Measurements from ENCODE around the gene FTH1. TPM values are rescaled to one million over a fixed set of nuclear protein-coding genes. Genes with fewer than 3 reads are reported as not detected.
"Not testable (repeated sequence)": the region's sequence is repeated elsewhere in the genome, so short reads cannot be mapped to it uniquely, and the experiment has no call there.

The FTH1 gene
- total and polyA plus RNA-seq, 8 donors: 1,788 to 5,494 (median 2,077) TPM

GRCh38 chr11:62008193-62008592, 40.8 kb upstream of the FTH1 start:
- H3K27ac ChIP-seq: no peak overlapping the region
- intact Hi-C loops (cut with DNase I): no loop called here
- DNase-seq: no peak

GRCh38 chr11:62004473-62004872, 37.0 kb upstream of the FTH1 start:
- H3K36me3 ChIP-seq: no peaks in the 10 kb centered on the region
- ATAC-seq: peak; percentile 75
- H3K9me3 ChIP-seq: peaks cover 0 to 7% of the 10 kb centered on the region in 2 donors
- peaks cover 0 to 35% of the 10 kb centered on the region in 2 donors for H3K4me1 ChIP-seq
- intact Hi-C loops (cut with DNase I): no loop called here
- peak overlapping the region; percentile 48 to 64 for H3K27ac ChIP-seq
- TF ChIP-seq CTCF (IDR thresholded peaks at IDR 0.05): no peak
- H3K4me3 ChIP-seq: no peak overlapping the region
- no peaks in the 10 kb centered on the region for H3K27me3 ChIP-seq
- peak in 2 of 4 donors; percentile 58 to 59 for DNase-seq

More at GRCh38 chr11:62008193-62008592, 40.8 kb upstream of the FTH1 start:
- Histone ChIP-seq H3K36me3 (no peaks in the 10 kb centered on the region), H3K4me3 (no peak overlapping the region), H3K4me1 (peaks cover 0 to 24% of the 10 kb centered on the region in 2 donors), H3K27me3 (no peaks in the 10 kb centered on the region), H3K9me3 (no peaks in the 10 kb centered on the region)
- no peak for ATAC-seq
- no peak for TF ChIP-seq CTCF (IDR thresholded peaks at IDR 0.05)

- H3K4me3 ChIP-seq; DNase-seq; intact Hi-C loops (cut with DNase I); ATAC-seq; H3K36me3 ChIP-seq; H3K27ac ChIP-seq; H3K27me3 ChIP-seq: not testable (repeated sequence)
- peaks cover 0 to 13% of the 10 kb centered on the region in 2 donors for H3K9me3 ChIP-seq
- peaks cover 0 to 35% of the 10 kb centered on the region in 2 donors for H3K4me1 ChIP-seq
Observed at GRCh38 chr11:62002283-62002682, 34.8 kb upstream of the FTH1 start.

GRCh38 chr11:62001450-62002191, 34.2 kb upstream of the FTH1 start:
- ATAC-seq (peak; percentile 44), DNase-seq (peak in 3 of 4 donors; percentile 13 to 53 (median 53))
- peaks cover 0 to 13% of the 10 kb centered on the region in 2 donors for H3K9me3 ChIP-seq
- H3K4me3 ChIP-seq: no peak overlapping the region
- no peak for TF ChIP-seq CTCF (IDR thresholded peaks at IDR 0.05)
- H3K27ac ChIP-seq: no peak overlapping the region
- no peaks in the 10 kb centered on the region for H3K36me3 ChIP-seq
- intact Hi-C loops (cut with DNase I): no loop called here
- H3K27me3 ChIP-seq: no peaks in the 10 kb centered on the region
- H3K4me1 ChIP-seq: peaks cover 0 to 35% of the 10 kb centered on the region in 2 donors

- no peak for ATAC-seq
- Histone ChIP-seq H3K4me3 (no peak overlapping the region), H3K36me3 (no peaks in the 10 kb centered on the region), H3K27ac (no peak overlapping the region), H3K9me3 (peaks cover 0 to 13% of the 10 kb centered on the region in 2 donors), H3K27me3 (no peaks in the 10 kb centered on the region), H3K4me1 (peaks cover 0 to 35% of the 10 kb centered on the region in 2 donors)
- peak in 1 of 4 donors; percentile 54 for DNase-seq
- no peak for TF ChIP-seq CTCF (IDR thresholded peaks at IDR 0.05)
- intact Hi-C loops (cut with DNase I): no loop called here
Observed at GRCh38 chr11:62000539-62001446, 33.4 kb upstream of the FTH1 start.

All from left lung (tissue), 10 donors.